Caco-2 (cell line): ENCODE results near the gene RUNX1. TPM values are rescaled to one million over a fixed set of nuclear protein-coding genes. Genes with fewer than 3 reads are reported as not detected.

Experiments used
- BruUV-seq: library from RNA; stranded (reverse); fragments of 400-500 nt; replicated peaks from 2 replicates; lab custom pipeline; 2021; lab: Mats Ljungman, UMichigan
- CTCF ChIA-PET: fragments of 300-600 bp; sonication (Branson Sonifier 250); formaldehyde crosslinking; loops from one replicate; lab custom pipeline; 2022; ENCODE audit warnings: antibody characterized with exemption; lab: Charles Lee
- POLR2A ChIA-PET: fragments of 300-600 bp; sonication (Branson Sonifier 250); formaldehyde crosslinking; loops from one replicate; lab custom pipeline; 2022; ENCODE audit warnings: antibody characterized with exemption; lab: Charles Lee
- DNase-seq, 2 experiments: peaks; one replicate each; pipeline versions ENCODE4 v3.0.0 to v3.0.0-alpha.2; 2020 to 2022
- H3K27me3 ChIP-seq: replicated peaks from 2 replicates; pipeline ENCODE4 v1.6.0; 2011; ENCODE audit warnings: low read length; ENCODE audit not compliant: control insufficient read depth, insufficient read depth
- H3K36me3 ChIP-seq: 2 replicates; pipeline ENCODE4 v1.5.1; 2011; ENCODE audit warnings: low read length; ENCODE audit not compliant: control insufficient read depth, insufficient read depth
- H3K4me1 ChIP-seq: fragments of 250-450 bp; sonication (Bioruptor Pico); 2 replicates; pipeline ENCODE4 v1.5.1; 2020; ENCODE audit warnings: mild to moderate bottlenecking
- H3K4me3 ChIP-seq: 2 replicates; pipeline ENCODE4 v1.5.1; 2011; ENCODE audit warnings: low read depth, mild to moderate bottlenecking, control low read depth, low read length
- H3K9me3 ChIP-seq: fragments of 250-450 bp; sonication (Bioruptor Pico); 2 replicates; pipeline ENCODE4 v1.5.1; 2020; ENCODE audit warnings: mild to moderate bottlenecking, moderate library complexity
- H3K27ac Mint-ChIP-seq: one replicate; pipeline ENCODE4 v1.8.0; 2022; ENCODE audit warnings: mixed read lengths; ENCODE audit not compliant: unreplicated experiment
- H3K27me3 Mint-ChIP-seq: one replicate; pipeline ENCODE4 v1.8.0; 2022; ENCODE audit warnings: mixed read lengths; ENCODE audit not compliant: insufficient read depth, unreplicated experiment
- H3K36me3 Mint-ChIP-seq: one replicate; pipeline ENCODE4 v1.8.0; 2022; ENCODE audit warnings: mild to moderate bottlenecking, mixed read lengths; ENCODE audit not compliant: insufficient read depth, unreplicated experiment
- H3K4me1 Mint-ChIP-seq: one replicate; pipeline ENCODE4 v1.8.0; 2022; ENCODE audit warnings: low read depth, mixed read lengths; ENCODE audit not compliant: unreplicated experiment
- H3K4me3 Mint-ChIP-seq: one replicate; pipeline ENCODE4 v1.8.0; 2022; ENCODE audit warnings: mild to moderate bottlenecking, moderate library complexity, mixed read lengths; ENCODE audit not compliant: unreplicated experiment
- H3K9me3 Mint-ChIP-seq: one replicate; pipeline ENCODE4 v1.8.0; 2022; ENCODE audit warnings: mixed read lengths; ENCODE audit not compliant: unreplicated experiment
- intact Hi-C: fragments of 100-400 bp; cut with micrococcal nuclease; formaldehyde crosslinking; loops from one replicate; pipeline ENCODE4 v1.10.0; 2022; ENCODE audit not compliant: unreplicated experiment
- total RNA-seq: library from RNA; stranded (reverse); gene quantifications from 2 replicates; pipeline ENCODE4 v1.2.3, GENCODE V29; 2022
- TF ChIP-seq, protein P1 (sequence below), 2 experiments: fragments of 200-600 bp in 1 of 2; IDR thresholded peaks; 1 replicate in 1 of 2; 2 replicates in 1 of 2; pipeline versions ENCODE4 v1.5.1 to v1.8.0; 2011 to 2022; ENCODE audit warnings: antibody characterized with exemption in 1 of 2, control low read depth in 1 of 2, inconsistent platforms in 1 of 2, low read depth in 1 of 2, low read length in 1 of 2, mild to moderate bottlenecking in 1 of 2, moderate library complexity in 1 of 2; ENCODE audit not compliant: insufficient read depth in 1 of 2, severe bottlenecking in 1 of 2, unreplicated experiment in 1 of 2

The RUNX1 gene
- total RNA-seq, 1 experiment from 2014 or later: 11.7 TPM

GRCh38 chr21:35048183-35048601 lies 910 bp downstream of the RUNX1 start:
- Mint-ChIP-seq H3K27ac (no peak overlapping the region), H3K4me1 (peaks cover 16% of the 10 kb centered on the region), H3K9me3 (no peaks in the 10 kb centered on the region), H3K36me3 (no peaks in the 10 kb centered on the region), H3K4me3 (no peak overlapping the region), H3K27me3 (no peaks in the 10 kb centered on the region)
- ChIA-PET POLR2A (no interaction called here), CTCF (interaction anchor here (0.7 kb wide), 1 partner anchor 290 kb away, joined by 3 read pairs; no protein-coding TSS in a partner anchor)
- H3K9me3 ChIP-seq: no peaks in the 10 kb centered on the region
- intact Hi-C loops: no loop called here
- no peaks in the 10 kb centered on the region for H3K36me3 ChIP-seq
- peaks cover 14% of the 10 kb centered on the region; the same call in 1 of the 2 replicates for H3K4me1 ChIP-seq
- TF ChIP-seq, protein P1, sequence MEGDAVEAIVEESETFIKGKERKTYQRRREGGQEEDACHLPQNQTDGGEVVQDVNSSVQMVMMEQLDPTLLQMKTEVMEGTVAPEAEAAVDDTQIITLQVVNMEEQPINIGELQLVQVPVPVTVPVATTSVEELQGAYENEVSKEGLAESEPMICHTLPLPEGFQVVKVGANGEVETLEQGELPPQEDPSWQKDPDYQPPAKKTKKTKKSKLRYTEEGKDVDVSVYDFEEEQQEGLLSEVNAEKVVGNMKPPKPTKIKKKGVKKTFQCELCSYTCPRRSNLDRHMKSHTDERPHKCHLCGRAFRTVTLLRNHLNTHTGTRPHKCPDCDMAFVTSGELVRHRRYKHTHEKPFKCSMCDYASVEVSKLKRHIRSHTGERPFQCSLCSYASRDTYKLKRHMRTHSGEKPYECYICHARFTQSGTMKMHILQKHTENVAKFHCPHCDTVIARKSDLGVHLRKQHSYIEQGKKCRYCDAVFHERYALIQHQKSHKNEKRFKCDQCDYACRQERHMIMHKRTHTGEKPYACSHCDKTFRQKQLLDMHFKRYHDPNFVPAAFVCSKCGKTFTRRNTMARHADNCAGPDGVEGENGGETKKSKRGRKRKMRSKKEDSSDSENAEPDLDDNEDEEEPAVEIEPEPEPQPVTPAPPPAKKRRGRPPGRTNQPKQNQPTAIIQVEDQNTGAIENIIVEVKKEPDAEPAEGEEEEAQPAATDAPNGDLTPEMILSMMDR (IDR thresholded peaks at IDR 0.05; ENCODE audit: insufficient read depth in 1 of 2, low read depth in 1 of 2, low read length in 1 of 2, severe bottlenecking in 1 of 2, unreplicated experiment in 1 of 2): no peak
- no peaks in the 10 kb centered on the region for H3K27me3 ChIP-seq
- no peak for DNase-seq
- no TSS peak for BruUV-seq
- no peak overlapping the region for H3K4me3 ChIP-seq

DNA sequence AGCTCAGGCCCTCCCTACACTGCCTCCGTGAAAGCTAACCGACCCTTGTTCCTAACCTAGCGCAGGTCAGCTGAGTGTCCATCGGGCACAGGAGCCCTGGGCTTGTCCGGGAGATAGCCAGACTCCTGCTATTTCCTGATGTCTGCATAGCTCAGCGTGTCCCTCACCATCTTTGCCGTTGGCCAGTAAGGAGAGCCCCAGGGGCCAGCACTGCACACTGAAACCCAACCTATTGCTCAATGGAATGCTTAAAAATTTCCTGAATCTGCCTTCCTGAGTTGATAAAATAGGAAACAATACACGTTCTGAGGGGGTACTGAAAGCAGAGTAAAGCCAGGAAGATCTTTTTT lies 2.2 kb downstream of the RUNX1 start:
- CTCF ChIA-PET: interaction anchor here (0.9 kb wide), 1 partner anchor 354 kb away, joined by 3 read pairs; no protein-coding TSS in a partner anchor
- DNase-seq: no peak
- Histone ChIP-seq H3K36me3 (no peaks in the 10 kb centered on the region), H3K9me3 (no peaks in the 10 kb centered on the region), H3K4me1 (peaks cover 14% of the 10 kb centered on the region; the same call in 1 of the 2 replicates), H3K27me3 (no peaks in the 10 kb centered on the region), H3K4me3 (no peak overlapping the region)
- Mint-ChIP-seq H3K9me3 (no peaks in the 10 kb centered on the region), H3K27me3 (no peaks in the 10 kb centered on the region), H3K4me3 (no peak overlapping the region), H3K36me3 (no peaks in the 10 kb centered on the region), H3K27ac (no peak overlapping the region), H3K4me1 (peaks cover 16% of the 10 kb centered on the region)
- POLR2A ChIA-PET: no interaction called here
- TF ChIP-seq, protein P1 (IDR thresholded peaks at IDR 0.05; ENCODE audit: insufficient read depth in 1 of 2, low read depth in 1 of 2, low read length in 1 of 2, severe bottlenecking in 1 of 2, unreplicated experiment in 1 of 2): no peak
- intact Hi-C loops: no loop called here
- no TSS peak for BruUV-seq

GRCh38 chr21:35046263-35046624 lies 2.9 kb downstream of the RUNX1 start:
- TF ChIP-seq, protein P1 (IDR thresholded peaks at IDR 0.05; ENCODE audit: insufficient read depth in 1 of 2, low read depth in 1 of 2, low read length in 1 of 2, severe bottlenecking in 1 of 2, unreplicated experiment in 1 of 2): no peak
- intact Hi-C loops: no loop called here
- no peaks in the 10 kb centered on the region for H3K36me3 Mint-ChIP-seq
- no peak overlapping the region for H3K27ac Mint-ChIP-seq
- H3K4me1 Mint-ChIP-seq: peaks cover 16% of the 10 kb centered on the region
- H3K4me3 Mint-ChIP-seq: no peak overlapping the region
- Histone ChIP-seq H3K4me3 (no peak overlapping the region), H3K9me3 (no peaks in the 10 kb centered on the region), H3K4me1 (peaks cover 14% of the 10 kb centered on the region; the same call in 1 of the 2 replicates), H3K27me3 (no peaks in the 10 kb centered on the region), H3K36me3 (no peaks in the 10 kb centered on the region)
- ChIA-PET POLR2A (no interaction called here), CTCF (interaction anchor here (0.9 kb wide), 1 partner anchor 354 kb away, joined by 3 read pairs; no protein-coding TSS in a partner anchor)
- DNase-seq: no peak
- no TSS peak for BruUV-seq
- no peaks in the 10 kb centered on the region for H3K9me3 Mint-ChIP-seq
- H3K27me3 Mint-ChIP-seq: no peaks in the 10 kb centered on the region
